LNCAP (cell line): ENCODE results near the gene POLN.

Experiments
- TF ChIP-seq, protein P1 (sequence below): fragments of 450-650 bp; IDR thresholded peaks from 2 replicates; pipeline ENCODE4 v1.5.1; 2017; ENCODE audit warnings: mild to moderate bottlenecking

POLN gene

DNA sequence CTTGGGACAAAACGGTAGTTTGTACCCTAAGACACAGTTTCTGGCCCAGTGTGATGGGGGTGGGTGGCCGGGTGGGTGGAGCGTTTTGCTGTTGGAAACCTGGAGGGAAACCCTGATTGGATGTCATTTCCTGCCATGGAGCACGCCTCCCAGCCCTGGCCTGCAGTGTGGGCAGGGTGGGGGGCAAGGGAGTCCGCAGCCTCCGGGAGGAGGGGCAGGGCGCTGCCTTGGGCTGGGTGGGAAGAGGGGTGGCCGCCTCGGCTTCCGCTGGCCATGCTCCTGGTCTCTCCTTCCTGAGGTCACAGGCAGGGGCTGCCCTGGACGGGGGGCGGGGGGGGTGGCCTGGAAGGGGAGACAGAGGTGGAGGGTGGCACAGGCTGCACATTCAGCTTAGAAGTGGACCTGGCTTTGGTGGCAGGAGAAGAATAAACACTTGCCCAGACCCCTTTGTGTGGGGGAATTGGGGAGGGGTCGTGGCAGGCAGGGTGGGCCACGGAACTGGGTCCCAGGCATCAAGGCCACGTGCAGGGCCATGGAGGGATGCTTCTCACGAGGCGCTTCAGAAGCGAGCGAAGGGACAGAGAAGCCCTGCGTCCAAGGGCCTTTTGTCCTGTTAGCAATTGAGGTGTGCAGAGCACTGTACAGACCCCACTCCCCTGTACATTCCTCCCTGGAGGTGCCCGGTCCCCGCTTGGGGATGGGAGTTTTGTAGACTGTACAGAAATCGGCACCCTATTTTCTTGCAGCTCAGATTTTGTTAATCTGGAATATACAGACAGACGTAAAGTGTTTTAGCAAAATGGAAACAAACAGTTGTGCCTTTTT, 176.6 kb downstream of the POLN start:
- TF ChIP-seq, protein P1, sequence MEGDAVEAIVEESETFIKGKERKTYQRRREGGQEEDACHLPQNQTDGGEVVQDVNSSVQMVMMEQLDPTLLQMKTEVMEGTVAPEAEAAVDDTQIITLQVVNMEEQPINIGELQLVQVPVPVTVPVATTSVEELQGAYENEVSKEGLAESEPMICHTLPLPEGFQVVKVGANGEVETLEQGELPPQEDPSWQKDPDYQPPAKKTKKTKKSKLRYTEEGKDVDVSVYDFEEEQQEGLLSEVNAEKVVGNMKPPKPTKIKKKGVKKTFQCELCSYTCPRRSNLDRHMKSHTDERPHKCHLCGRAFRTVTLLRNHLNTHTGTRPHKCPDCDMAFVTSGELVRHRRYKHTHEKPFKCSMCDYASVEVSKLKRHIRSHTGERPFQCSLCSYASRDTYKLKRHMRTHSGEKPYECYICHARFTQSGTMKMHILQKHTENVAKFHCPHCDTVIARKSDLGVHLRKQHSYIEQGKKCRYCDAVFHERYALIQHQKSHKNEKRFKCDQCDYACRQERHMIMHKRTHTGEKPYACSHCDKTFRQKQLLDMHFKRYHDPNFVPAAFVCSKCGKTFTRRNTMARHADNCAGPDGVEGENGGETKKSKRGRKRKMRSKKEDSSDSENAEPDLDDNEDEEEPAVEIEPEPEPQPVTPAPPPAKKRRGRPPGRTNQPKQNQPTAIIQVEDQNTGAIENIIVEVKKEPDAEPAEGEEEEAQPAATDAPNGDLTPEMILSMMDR, result no peak

DNA sequence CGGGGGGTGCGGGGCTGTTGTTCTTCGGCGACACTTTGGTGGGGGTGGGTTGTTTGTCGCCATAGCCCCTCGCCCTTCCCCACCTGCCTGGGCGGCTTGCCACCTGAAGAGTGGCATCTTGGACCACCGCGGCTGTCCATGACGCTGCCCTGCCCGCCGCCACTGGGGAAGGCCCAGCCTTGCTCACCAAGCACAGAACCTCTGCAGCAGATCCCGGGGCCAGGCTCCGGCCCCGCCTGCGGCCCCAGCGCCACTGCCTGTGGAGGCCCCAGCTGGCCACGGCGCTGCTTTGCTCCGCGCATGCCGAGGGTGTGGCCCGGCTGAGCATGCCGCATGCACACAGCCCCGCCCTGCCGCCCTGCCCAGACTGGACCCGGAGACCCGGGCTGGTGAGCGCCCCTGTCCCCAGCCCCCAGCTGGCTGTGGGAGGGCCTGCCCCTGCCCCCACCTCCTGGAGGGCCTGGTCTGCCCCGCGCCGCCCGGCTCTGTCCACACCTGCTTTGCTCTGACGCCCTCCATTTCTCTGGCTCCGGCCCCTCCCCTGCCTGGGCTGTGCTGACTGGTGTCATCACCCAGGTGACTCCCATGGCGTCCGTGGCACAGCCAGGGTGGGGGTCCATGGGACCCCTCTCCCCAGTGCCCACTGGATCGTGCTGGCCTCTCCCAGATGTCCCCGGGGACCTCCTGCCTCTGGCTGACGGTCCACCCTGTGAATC, 177.5 kb downstream of the POLN start:
- TF ChIP-seq, protein P1, result no peak

GRCh38 chr4:2063557-2064275, 178.2 kb downstream of the POLN start:
- TF ChIP-seq, protein P1, result no peak

- TF ChIP-seq, protein P1, result no peak
Measured at GRCh38 chr4:2062808-2063524, 179.0 kb downstream of the POLN start.

DNA sequence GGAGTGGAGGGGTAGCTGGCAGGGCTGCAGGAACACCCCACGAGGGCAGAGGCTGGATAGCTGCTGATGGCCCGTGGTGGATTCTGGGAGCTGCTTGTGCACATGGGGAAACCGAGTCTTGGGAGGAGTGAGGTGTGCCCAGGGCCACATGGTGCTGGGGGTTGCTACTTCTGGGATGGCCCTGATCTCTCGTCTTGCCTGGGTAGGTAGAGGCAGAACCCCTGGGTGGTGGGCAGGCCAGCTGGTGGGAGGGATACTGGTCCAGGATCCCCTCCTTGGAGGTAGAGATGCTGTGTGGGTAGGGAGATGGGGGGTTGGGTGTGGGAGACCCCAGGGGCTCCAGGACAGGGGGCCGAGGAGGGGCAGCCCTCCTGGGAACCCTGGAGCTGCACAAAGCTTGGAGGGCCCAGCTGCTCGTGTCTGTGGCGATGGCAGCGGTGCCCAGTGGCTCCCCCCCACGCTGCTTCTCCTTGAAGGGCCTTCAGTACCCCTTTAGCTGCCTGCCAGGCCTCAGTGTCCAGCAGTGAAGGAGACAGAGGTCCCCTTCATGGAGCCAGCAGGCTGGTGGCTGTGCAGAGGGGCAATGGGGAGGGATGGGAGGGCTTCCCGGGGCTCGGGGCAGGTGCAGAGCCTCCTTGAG, 179.6 kb downstream of the POLN start:
- TF ChIP-seq, protein P1, result no peak

DNA sequence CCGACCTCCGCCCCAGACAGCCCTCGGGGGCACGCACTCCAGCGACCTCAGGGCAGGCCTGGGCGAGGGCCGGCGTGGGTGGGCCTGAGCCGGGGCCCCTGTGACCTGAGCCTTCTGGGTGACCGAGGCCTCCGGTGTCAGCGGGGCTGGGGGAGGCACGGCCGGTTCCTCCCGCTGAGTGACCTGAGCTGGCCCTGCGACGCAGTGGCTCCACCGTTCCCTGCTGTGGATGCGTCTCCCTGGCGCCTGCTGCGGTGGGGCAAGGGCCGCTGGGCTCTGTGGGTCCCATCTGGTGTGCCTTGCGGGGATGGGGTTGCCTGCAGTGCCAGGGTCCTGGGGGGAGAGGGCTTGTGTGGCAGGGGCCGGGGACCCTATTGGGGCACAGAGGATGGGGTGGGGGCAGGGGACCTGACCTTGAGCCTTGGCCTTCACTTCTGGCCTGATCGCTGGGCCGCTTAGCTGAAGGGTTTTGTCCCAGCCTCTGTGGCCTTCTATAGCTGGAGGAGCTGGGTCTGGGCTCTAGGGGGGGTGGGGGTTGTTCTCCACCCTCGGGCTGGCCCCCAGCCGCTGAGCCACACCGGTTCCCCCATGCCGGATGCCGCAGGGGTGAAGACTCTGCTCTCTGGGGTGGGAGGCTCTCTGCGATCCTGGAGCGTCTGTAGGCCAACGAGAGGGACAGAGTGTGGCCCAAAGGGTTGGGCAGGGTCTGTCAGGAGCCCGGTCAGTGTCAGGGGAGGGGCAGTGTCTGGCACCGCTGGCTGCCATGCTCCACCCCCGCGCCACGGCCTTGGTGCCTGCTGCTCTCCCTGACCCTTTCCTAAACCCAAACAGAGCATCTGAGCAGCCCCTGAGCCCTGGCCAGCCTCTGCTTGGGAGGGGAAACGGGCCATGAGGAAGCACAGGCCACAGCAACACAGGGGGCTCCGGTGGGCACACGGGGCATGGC, 180.5 kb downstream of the POLN start:
- TF ChIP-seq, protein P1, result no peak
